Kidney (tissue), 14 donors: ENCODE data around the gene ABCG1. TPM values are rescaled to one million over a fixed set of nuclear protein-coding genes. Genes with fewer than 3 reads are reported as not detected.
A peak's percentile ranks its signal among the peaks of the same experiment; 100 is the strongest.

ENCODE experiments used
- DNase-seq, 5 donors: peaks; one replicate each; pipeline ENCODE4 v3.0.0-alpha.2; 2013 to 2020
- FAIRE-seq: peaks from 2 replicates; lab custom pipeline; 2012; peaks lifted over from hg19 to GRCh38; lab: Jason Lieb, UNC
- H3K27ac ChIP-seq, 2 donors: one replicate each; pipeline ENCODE4 v1.7.0; 2013; ENCODE audit warnings: low read depth in 2 of 2, low read length in 2 of 2, inconsistent platforms in 1 of 2
- H3K27me3 ChIP-seq: one replicate; pipeline ENCODE4 v1.7.1; 2013; ENCODE audit warnings: low read length, inconsistent platforms; ENCODE audit not compliant: control insufficient read depth, insufficient read depth
- H3K36me3 ChIP-seq, 3 donors: one replicate each; pipeline versions ENCODE4 v1.7.0 to v1.7.1; 2013; ENCODE audit warnings: low read length in 3 of 3, control low read depth in 1 of 3, inconsistent platforms in 1 of 3; ENCODE audit not compliant: insufficient read depth in 3 of 3, control insufficient read depth in 2 of 3
- H3K4me1 ChIP-seq, 3 donors: one replicate each; pipeline versions ENCODE4 v1.7.0 to v1.7.1; 2013; ENCODE audit warnings: low read length in 3 of 3, inconsistent platforms in 1 of 3, low read depth in 1 of 3; ENCODE audit not compliant: control insufficient read depth in 2 of 3, insufficient read depth in 2 of 3
- H3K4me3 ChIP-seq, 3 donors: one replicate each; pipeline versions ENCODE4 v1.7.0 to v1.8.1; 2013; ENCODE audit warnings: low read length in 3 of 3, control low read depth in 1 of 3, inconsistent platforms in 1 of 3
- H3K9ac ChIP-seq, 3 donors: one replicate each; pipeline versions ENCODE4 v1.7.0 to v1.7.1; 2013; ENCODE audit warnings: low read length in 3 of 3, control low read depth in 1 of 3, inconsistent platforms in 1 of 3
- H3K9me3 ChIP-seq, 3 donors: one replicate each; pipeline versions ENCODE4 v1.7.0 to v1.7.1; 2013; ENCODE audit warnings: low read length in 3 of 3, control low read depth in 1 of 3, inconsistent platforms in 1 of 3; ENCODE audit not compliant: control insufficient read depth in 2 of 3, insufficient read depth in 1 of 3
- intact Hi-C: fragments of 100-400 bp; cut with DNase I; formaldehyde crosslinking; loops from one replicate; pipeline ENCODE4 v1.11.1; 2022
- polyA plus RNA-seq: library from polyadenylated mRNA; stranded (reverse); fragments of 350-450 nt; fragmentation: Illumina TruSeq; extraction: RNeasy Lipid Tissue Mini Kit (QIAGEN cat#74804); gene quantifications from one replicate; pipeline ENCODE4 v1.2.3, GENCODE V29; 2014; ENCODE audit warnings: low read depth, low replicate concordance; ENCODE audit not compliant: insufficient read depth
- total RNA-seq: library from RNA; stranded (reverse); fragmentation: NEBNext Ultra II Directional; extraction: Animal tissue kit (Norgen Biotek cat#: 25700); gene quantifications from one replicate; pipeline ENCODE4 v1.2.1, GENCODE V29; 2021
- TF ChIP-seq, protein P1 (sequence below): IDR thresholded peaks from 3 replicates; pipeline ENCODE4 v1.5.1; 2012; ENCODE audit warnings: mild to moderate bottlenecking, moderate library complexity, borderline replicate concordance; ENCODE audit not compliant: insufficient read depth; ENCODE audit errors: extremely low read depth
- donor health status: control.
- donor health status: control.
- donor health status: control.
- donor health status: control.
- donor health status: control.
- donor health status: DM: yes; HTN: yes; CAD: no.
- donor health status: Normal renal cell carcinoma (clear cell type).

Gene ABCG1
- total and polyA plus RNA-seq, 2 donors from 2014 or later = 5.6 to 27.6 TPM

DNA sequence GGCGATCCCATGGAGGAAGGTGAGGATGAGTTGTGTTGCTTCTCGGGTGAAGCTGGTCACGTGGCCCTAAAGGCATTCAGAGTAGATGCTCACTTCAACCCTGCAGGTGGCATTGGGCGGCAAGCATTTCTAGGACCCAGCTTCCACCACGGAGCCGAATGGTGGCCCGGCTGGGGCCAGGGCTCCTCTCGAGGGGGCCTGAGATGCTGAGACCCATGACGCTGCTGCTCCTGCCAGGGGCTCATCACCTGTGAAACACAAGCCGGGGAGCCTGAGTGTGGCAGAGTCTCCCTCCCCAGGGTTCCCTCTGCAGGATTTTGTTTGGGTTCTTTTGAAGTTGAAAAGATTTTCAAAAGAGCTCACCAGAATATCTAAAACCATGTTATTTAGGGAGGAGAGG, 41.2 kb downstream of the ABCG1 start:
- intact Hi-C loops = no loop called here
- no peak overlapping the region for H3K27ac ChIP-seq
- FAIRE-seq (no peak), DNase-seq (no peak)
- no peak overlapping the region for H3K4me3 ChIP-seq
- H3K36me3 ChIP-seq = no peaks in the 10 kb centered on the region
- no peak overlapping the region for H3K9ac ChIP-seq
- H3K9me3 ChIP-seq = peaks cover 0 to 2% (median 0%) of the 10 kb centered on the region in 3 donors
- TF ChIP-seq, protein P1, sequence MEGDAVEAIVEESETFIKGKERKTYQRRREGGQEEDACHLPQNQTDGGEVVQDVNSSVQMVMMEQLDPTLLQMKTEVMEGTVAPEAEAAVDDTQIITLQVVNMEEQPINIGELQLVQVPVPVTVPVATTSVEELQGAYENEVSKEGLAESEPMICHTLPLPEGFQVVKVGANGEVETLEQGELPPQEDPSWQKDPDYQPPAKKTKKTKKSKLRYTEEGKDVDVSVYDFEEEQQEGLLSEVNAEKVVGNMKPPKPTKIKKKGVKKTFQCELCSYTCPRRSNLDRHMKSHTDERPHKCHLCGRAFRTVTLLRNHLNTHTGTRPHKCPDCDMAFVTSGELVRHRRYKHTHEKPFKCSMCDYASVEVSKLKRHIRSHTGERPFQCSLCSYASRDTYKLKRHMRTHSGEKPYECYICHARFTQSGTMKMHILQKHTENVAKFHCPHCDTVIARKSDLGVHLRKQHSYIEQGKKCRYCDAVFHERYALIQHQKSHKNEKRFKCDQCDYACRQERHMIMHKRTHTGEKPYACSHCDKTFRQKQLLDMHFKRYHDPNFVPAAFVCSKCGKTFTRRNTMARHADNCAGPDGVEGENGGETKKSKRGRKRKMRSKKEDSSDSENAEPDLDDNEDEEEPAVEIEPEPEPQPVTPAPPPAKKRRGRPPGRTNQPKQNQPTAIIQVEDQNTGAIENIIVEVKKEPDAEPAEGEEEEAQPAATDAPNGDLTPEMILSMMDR = no peak
- H3K27me3 ChIP-seq = no peaks in the 10 kb centered on the region
- peaks cover 0 to 14% (median 6%) of the 10 kb centered on the region in 3 donors for H3K4me1 ChIP-seq

DNA sequence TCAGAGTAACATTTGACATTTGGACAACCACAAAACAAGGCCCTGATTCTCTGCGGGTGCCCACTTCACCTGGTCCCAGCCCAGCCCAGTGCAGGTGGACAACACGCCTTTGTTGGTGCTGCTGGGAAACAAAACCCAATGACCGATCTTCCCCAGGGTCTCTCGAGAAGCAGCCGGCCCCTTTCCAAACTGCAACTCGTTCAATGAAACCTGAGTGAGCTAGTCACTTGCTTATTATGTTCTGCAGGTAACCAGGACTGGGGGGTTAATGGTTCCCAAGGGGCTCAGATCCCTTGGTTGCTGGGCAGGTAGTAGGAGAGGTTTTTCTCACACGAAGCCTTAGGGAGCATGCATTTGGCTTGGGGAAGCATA, 42.9 kb downstream of the ABCG1 start:
- no peak overlapping the region for H3K27ac ChIP-seq
- H3K4me1 ChIP-seq = peaks cover 0 to 14% (median 6%) of the 10 kb centered on the region in 3 donors
- H3K27me3 ChIP-seq = no peaks in the 10 kb centered on the region
- no peak overlapping the region for H3K4me3 ChIP-seq
- H3K36me3 ChIP-seq = no peaks in the 10 kb centered on the region
- H3K9ac ChIP-seq = no peak overlapping the region
- FAIRE-seq = no peak
- no peak for DNase-seq
- H3K9me3 ChIP-seq = no peaks in the 10 kb centered on the region
- intact Hi-C loops = no loop called here
- TF ChIP-seq, protein P1 = no peak

DNA sequence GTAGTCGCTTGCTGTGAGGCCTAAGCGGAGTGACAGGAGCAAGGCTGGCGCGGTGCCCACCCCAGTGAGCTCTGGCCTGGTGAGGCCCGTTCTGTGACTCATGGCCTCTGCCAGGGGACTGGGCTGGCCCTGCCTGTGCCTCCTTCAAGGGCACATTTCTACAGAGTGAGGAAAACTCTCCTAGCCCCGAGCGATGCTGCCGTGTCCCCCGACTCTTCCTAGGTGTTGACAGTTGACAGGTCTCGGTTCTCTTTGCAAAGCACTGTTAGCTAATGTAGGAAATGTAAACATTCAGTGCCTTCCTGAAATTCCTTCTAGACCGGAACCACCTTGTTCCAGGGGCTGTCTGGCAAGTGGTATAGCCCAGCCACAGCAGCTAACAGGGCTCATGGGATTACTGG, 43.9 kb downstream of the ABCG1 start:
- FAIRE-seq (no peak), DNase-seq (peak in 2 of 5 donors; percentile 53 to 93)
- H3K4me1 ChIP-seq = peaks cover 0 to 14% (median 6%) of the 10 kb centered on the region in 3 donors
- H3K36me3 ChIP-seq = no peaks in the 10 kb centered on the region
- intact Hi-C loops = no loop called here
- TF ChIP-seq, protein P1 = no peak
- peak overlapping the region; percentile 61 to 89 for H3K27ac ChIP-seq
- no peaks in the 10 kb centered on the region for H3K27me3 ChIP-seq
- peak overlapping the region in 1 of 3 donors; percentile 44 for H3K9ac ChIP-seq
- H3K9me3 ChIP-seq = no peaks in the 10 kb centered on the region
- H3K4me3 ChIP-seq = no peak overlapping the region

DNA sequence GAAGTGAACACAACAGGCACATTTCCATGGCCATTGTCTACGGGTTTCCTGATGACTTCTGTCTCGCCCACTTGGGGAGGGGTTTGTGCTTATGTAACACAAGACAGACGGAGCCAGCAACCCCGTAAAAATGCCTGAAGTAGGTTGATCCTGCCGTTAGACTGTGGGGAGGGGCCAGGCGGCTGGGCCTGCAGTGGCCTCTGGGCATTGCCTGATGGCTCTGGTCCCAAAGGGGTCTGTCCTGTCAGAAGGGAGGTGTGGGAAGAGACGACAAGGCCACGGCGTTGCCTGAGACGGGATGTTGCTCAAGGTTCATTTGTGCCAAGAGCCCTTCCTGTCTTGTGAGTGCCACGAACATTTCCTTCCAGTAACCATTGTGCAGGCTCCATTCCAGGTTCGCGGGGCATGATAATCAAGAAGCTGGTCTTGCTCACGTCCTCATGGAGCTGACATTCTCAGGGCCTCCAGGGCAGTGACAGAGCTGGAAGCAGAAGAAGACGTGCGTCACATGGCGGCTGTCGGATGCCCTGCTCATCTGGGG, 44.7 kb downstream of the ABCG1 start:
- peak overlapping the region in 1 of 3 donors; percentile 44 for H3K9ac ChIP-seq
- TF ChIP-seq, protein P1 = no peak
- intact Hi-C loops = no loop called here
- FAIRE-seq (no peak), DNase-seq (peak in 3 of 5 donors; percentile 43 to 84 (median 74))
- H3K4me1 ChIP-seq = peaks cover 0 to 14% (median 6%) of the 10 kb centered on the region in 3 donors
- no peaks in the 10 kb centered on the region for H3K9me3 ChIP-seq
- no peaks in the 10 kb centered on the region for H3K27me3 ChIP-seq
- no peaks in the 10 kb centered on the region for H3K36me3 ChIP-seq
- H3K4me3 ChIP-seq = no peak overlapping the region
- peak overlapping the region; percentile 61 to 89 for H3K27ac ChIP-seq
